ENCODE measurements around the gene CTRB1. TPM values are rescaled to one million over a fixed set of nuclear protein-coding genes. Genes with fewer than 3 reads are reported as not detected.

The CTRB1 gene
- total RNA-seq, 1 experiment from 2014 or later, result not detected

GRCh38 chr16:75260851-75261589, 42.2 kb downstream of the CTRB1 start:
- DNase-seq, result peak; percentile 37
- H4K8ac ChIP-seq (replicated peaks; ENCODE audit: insufficient read length, low read depth, low read length), result no peak overlapping the region
- no peak overlapping the region for H2BK20ac ChIP-seq (ENCODE audit: low read depth, low read length, poor library complexity, severe bottlenecking)
- no peak overlapping the region for H3K4me3 Mint-ChIP-seq
- peaks cover 37% of the 10 kb centered on the region; the same call in 1 of the 2 replicates for H3K79me2 ChIP-seq (ENCODE audit: insufficient read depth, low read length)
- no peak overlapping the region for H3K4me2 ChIP-seq (ENCODE audit: insufficient read depth, insufficient read length, low read length)
- peaks cover 10% of the 10 kb centered on the region for H3K23me2 ChIP-seq (ENCODE audit: insufficient read length, low read depth, low read length, poor library complexity, severe bottlenecking)
- TF ChIP-seq, protein P1, sequence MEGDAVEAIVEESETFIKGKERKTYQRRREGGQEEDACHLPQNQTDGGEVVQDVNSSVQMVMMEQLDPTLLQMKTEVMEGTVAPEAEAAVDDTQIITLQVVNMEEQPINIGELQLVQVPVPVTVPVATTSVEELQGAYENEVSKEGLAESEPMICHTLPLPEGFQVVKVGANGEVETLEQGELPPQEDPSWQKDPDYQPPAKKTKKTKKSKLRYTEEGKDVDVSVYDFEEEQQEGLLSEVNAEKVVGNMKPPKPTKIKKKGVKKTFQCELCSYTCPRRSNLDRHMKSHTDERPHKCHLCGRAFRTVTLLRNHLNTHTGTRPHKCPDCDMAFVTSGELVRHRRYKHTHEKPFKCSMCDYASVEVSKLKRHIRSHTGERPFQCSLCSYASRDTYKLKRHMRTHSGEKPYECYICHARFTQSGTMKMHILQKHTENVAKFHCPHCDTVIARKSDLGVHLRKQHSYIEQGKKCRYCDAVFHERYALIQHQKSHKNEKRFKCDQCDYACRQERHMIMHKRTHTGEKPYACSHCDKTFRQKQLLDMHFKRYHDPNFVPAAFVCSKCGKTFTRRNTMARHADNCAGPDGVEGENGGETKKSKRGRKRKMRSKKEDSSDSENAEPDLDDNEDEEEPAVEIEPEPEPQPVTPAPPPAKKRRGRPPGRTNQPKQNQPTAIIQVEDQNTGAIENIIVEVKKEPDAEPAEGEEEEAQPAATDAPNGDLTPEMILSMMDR (conservative IDR thresholded peaks at IDR 0.05), result no peak
- WGBS (ENCODE audit: extremely low coverage, insufficient read length, low lambda C conversion rate), result no CpG with 5 or more reads among the region's 10 CpGs
- no peak overlapping the region for H4K91ac ChIP-seq (ENCODE audit: insufficient read length, low read depth, low read length)
- H3K9ac ChIP-seq (ENCODE audit: extremely low read depth, insufficient read length, low read length), result no peak overlapping the region
- no peak overlapping the region for H2AFZ ChIP-seq (ENCODE audit: low read length)
- H3T11ph ChIP-seq (ENCODE audit: low read length), result no peak overlapping the region
- H3K23ac ChIP-seq (ENCODE audit: insufficient read length, low read depth, low read length), result no peak overlapping the region
- H3K36me3 Mint-ChIP-seq (ENCODE audit: insufficient read depth in 1 of 3, low read depth in 3 of 3), result peaks cover 5 to 9% (median 6%) of the 10 kb centered on the region in 3 experiments; a peak in 5 of 7 replicates
- peaks cover 6% of the 10 kb centered on the region for H4K20me1 ChIP-seq (ENCODE audit: control insufficient read depth, insufficient read depth, insufficient read length)
- H3K56ac ChIP-seq (ENCODE audit: insufficient read length, low read depth, low read length), result no peak overlapping the region
- peaks cover 15% of the 10 kb centered on the region for H3K79me1 ChIP-seq (ENCODE audit: insufficient read depth, low read depth, low read length, poor library complexity, severe bottlenecking)
- H3K9me3 ChIP-seq (ENCODE audit: control insufficient read depth, low read depth, low read length), result no peaks in the 10 kb centered on the region
- no peak overlapping the region for H2BK12ac ChIP-seq (ENCODE audit: insufficient read length, low read depth, low read length)
- no peak overlapping the region for H2AK5ac ChIP-seq (ENCODE audit: insufficient read length, low read length)
- H3K27ac Mint-ChIP-seq, result peak overlapping the region; percentile 8 to 96 (median 66); a peak in 4 of 7 replicates
- H3K4ac ChIP-seq (ENCODE audit: low read depth, low read length), result no peak overlapping the region
- no peaks in the 10 kb centered on the region for H3K27me3 ChIP-seq (ENCODE audit: insufficient read depth, low read length)
- H3K27ac ChIP-seq (ENCODE audit: insufficient read length, low read depth, low read length), result no peak overlapping the region
- H3K4me1 Mint-ChIP-seq, result peaks cover 57 to 60% of the 10 kb centered on the region in 2 experiments
- no peak overlapping the region for H2BK15ac ChIP-seq (ENCODE audit: low read depth, low read length)
- no peak overlapping the region for H3K14ac ChIP-seq (ENCODE audit: insufficient read depth, low read length)
- H2BK120ac ChIP-seq (ENCODE audit: low read depth, low read length, poor library complexity, severe bottlenecking), result no peak overlapping the region
- no peak overlapping the region for H4K5ac ChIP-seq (ENCODE audit: insufficient read length, low read depth, low read length)
- no peak overlapping the region for H3K18ac ChIP-seq (ENCODE audit: insufficient read length, low read depth, low read length)
- H3K4me1 ChIP-seq (ENCODE audit: insufficient read depth, low read length), result peaks cover 6% of the 10 kb centered on the region; the same call in 1 of the 2 replicates
- H3K27me3 Mint-ChIP-seq (ENCODE audit: low read depth), result no peaks in the 10 kb centered on the region
- H2BK5ac ChIP-seq (ENCODE audit: insufficient read length, low read length), result no peak overlapping the region
- no peaks in the 10 kb centered on the region for H3K9me3 Mint-ChIP-seq

All from H9 (cell line).